NCI-H2171 treated with DMSO at 0.1 percent for 48 hours (cell line): ENCODE data around the gene COG1.

Experiments
- DNase-seq: peaks from one replicate; lab custom pipeline; 2025; lab: John Stamatoyannopoulos, UW

The COG1 gene

DNA sequence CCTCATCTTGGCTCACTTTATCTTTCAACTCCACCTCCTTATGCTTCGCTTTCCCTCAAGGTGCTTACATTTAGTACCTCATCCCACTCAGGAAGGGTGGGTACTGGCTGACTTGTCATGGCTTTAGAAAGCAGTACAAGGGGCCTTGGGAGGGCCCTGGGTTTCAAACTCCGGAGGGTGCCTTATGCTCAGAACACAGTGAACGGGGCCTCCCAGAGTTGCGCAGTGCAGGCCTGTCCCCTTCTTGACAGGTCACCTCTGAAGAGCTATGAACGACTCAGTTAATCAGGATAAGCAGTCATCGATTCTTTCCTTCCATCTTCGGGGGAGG is 6.0 kb downstream of the COG1 start:
- DNase-seq: no peak

DNA sequence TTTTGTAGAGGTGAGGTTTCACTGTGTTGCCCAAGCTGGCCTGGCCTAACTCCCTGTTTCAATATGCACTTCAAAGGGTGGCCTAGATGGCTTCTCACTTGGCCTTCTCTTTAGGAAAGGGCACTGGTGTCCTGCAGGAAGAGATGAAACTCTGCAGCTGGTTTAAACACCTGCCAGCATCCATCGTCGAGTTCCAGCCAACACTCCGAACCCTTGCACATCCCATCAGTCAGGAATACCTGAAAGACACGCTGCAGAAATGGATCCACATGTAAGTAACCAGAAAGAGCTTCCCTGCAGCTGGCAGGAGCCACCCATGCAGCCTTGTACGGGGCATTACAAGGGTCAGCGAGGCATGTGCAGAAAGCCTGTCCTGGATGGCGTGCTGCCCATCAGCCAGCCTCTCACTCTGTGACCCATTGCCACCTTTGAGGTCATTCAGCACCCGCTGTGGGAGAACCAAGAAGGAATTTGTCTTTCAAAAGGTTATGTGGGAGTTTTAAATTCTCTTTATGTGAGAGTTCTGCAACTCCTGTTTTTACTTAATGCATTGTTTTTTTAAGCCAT is 7.0 kb downstream of the COG1 start:
- DNase-seq: no peak

DNA sequence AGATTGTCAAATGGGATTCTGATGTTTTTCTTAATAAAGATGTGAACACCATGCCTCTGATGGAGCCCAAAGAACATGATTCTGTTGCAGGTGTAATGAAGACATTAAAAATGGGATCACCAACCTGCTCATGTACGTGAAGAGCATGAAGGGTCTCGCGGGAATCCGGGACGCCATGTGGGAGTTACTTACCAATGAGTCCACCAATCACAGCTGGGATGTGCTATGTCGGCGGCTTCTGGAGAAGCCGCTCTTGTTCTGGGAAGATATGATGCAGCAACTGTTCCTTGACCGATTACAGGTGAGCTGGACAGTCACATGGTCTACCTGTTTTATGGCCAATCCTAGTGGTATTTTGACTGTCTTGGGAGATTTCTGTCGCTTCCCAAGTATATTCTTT is 7.6 kb downstream of the COG1 start:
- no peak for DNase-seq

DNA sequence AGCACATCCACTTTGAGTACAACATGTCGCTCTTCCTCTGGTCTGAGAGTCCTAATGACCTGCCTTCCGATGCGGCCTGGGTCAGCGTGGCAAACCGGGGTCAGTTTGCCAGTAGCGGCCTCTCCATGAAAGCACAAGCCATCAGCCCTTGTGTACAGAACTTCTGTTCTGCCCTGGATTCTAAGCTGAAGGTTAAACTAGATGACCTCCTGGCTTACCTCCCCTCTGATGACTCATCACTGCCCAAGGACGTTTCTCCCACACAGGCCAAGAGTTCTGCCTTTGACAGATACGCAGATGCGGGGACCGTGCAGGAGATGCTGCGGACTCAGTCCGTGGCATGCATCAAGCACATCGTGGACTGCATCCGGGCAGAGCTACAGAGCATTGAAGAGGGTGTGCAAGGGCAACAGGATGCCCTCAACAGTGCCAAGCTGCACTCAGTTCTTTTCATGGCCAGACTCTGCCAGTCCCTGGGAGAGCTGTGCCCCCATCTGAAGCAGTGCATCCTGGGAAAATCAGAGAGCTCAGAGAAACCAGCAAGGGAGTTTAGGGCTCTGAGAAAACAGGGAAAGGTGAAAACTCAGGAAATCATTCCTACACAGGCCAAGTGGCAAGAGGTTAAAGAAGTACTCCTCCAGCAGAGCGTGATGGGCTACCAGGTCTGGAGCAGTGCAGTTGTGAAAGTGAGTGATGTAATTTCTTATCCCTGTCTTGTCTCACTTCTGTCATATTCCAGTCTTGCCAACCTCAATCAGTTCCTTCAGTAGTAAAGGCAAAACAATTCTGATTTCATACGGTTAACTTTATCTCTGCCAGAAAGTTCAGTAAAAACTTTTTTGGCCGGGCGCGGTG is 8.6 kb downstream of the COG1 start:
- DNase-seq: no peak

DNA sequence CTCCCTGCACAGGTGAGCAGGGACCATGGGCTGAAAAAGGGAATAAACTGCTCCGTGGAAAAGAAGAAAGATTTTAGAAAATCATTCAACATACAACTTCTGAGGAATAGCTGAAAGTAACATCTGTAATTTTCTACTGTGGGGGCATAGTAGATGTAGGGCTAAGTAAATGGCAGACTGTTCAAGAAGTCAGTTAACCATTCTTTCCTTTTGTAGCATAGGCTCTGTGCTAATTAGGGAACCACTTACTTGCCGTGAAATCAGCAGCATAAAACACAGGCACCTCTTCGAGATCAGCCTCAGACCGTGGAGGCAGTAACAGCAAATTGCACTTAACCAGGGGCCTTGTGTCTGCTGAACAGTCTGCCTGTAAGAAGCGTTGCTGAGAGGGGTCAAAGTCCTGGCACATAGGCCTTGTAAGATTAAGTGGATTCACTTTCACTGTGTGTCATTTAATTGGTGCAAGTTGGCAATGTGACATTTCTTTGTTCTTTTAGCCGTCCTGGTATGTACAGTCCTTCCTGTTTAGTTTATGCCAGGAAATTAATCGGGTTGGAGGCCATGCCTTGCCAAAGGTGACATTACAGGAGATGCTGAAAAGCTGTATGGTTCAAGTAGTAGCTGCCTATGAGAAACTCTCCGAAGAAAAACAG is 10.4 kb downstream of the COG1 start:
- DNase-seq: no peak

DNA sequence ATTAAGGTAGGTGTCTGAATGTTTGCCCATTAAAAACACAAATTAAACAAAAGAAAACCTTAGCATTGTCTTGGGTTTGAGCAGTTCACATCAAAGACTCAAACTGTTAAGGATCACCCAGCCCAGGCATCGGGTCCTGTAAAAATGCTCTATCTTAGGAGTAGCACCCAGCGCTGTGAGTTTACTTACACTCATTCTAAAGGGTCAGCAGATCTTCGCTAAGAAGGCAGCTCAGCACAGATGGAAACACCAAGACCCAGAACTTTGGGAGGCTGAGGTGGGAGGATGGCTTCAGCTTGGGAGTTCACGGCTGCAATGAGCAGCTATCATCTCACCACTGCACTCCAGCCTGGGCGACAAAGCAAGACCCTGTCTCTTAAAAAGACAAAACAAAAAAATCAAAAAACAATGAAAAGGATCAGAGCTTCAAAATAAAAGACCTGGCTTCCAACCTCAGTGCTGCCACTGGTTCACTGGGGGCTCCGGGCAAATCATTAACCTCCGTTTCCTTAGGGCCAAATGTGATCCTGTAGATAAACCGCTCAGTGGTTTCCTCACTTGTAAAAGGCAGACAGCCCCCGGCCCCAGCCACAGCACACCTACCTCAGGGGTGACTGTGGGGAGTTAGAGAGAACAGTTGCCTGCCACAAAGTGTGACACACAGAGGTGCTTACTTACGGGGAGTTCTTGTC is 11.1 kb downstream of the COG1 start:
- DNase-seq: no peak

DNA sequence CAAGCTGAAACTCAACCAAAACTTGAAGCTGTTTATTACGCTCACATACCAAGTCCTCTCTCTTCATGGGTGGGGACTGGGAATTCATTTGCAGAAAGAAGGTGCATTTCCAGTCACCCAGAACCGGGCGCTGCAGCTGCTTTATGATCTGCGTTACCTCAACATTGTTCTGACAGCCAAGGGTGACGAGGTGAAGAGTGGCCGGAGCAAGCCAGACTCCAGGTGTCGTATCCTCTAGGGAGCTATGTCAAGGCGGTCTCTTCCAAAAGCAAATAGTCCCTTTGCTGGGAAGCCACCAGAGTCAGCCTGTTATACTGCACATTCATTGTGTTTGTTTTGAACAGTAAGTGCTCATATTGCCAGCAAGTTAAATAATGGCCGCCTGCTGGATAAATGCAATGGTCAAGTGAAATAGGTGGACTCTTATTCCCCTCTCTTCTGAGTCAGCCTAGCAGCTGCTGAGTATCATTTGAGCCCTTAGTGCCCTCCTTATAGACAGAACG is 12.7 kb downstream of the COG1 start:
- DNase-seq: peak; percentile 30

DNA sequence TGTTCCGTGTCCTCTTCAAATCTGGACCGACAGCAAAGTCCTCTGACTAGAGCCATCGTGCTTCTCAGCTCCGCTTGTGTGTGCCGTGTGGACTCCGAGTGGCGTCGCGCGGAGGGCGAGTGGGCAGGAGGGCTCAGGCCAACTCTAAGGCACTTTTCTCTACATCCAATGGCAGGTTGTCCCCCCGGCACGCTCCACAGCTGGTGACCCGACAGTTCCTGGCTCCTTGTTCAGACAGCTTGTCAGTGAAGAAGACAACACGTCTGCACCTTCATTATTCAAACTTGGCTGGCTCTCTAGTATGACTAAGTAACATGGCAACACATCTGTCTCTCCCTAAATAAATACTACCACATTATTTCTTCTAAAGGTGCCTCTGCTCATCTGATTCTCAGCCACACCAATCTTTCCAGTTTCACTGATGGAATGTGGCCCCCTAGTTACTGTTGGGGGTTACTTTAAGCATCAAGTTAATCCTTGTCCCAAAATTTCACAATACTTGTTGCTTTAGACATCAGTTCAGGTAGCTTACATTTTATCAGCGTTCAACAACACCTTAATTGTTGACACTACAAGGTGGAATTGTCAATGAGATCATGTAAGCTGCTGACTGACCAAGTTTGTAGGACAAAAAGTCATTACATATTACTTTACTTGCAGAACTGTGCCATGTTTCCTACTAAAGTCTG is 15.4 kb downstream of the COG1 start:
- DNase-seq: no peak

DNA sequence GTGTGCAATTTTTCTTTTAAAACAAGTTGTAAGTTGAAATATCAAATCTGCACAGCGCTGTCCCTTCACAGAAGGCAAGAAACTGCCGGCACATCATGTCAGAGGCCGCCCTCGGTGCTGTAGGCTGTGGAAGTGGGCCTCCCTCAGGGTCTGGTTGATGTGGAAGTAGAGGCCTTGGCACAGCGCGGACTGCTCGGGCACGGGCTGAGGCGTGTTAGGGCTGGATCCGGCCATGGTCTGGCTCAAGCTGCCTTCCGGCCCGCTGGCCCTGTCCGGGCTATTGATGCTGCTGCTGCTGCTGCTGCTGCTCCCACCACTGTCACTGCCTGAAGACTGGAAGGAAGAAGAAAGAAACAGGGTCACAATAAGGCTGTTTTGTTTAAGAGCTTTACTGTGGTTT is 16.6 kb downstream of the COG1 start:
- no peak for DNase-seq

DNA sequence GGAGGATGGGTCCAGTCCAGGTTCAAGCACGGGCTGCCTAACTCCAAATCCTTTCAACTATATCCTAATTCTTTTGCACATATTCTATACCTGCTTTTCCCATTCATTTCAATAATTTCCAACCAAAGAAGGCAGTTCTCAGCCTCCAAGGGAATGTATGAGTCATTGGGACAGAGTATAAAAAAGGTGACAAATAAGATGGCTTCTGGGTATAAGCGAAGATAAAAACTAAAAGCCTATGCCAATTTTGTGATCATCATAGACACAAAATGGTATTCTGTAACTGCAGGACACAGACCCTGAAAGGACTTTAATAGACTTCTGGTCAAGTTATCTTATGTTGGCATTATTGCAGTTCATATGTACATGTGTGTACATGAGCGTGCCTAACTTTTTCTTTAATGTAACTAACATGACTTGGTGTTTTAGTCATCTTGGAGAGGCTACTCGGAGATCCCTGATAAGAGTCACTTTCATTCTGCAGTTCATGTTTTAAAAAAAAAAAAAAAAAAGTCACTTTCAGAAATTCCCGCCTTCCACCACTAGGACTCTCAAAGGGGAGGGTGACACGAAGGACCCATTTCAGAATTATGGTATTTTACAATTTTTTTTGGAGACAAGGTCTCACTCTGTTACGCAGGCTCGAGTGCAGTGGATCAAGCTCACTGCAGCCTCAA is 17.3 kb downstream of the COG1 start:
- peak; percentile 20 for DNase-seq

DNA sequence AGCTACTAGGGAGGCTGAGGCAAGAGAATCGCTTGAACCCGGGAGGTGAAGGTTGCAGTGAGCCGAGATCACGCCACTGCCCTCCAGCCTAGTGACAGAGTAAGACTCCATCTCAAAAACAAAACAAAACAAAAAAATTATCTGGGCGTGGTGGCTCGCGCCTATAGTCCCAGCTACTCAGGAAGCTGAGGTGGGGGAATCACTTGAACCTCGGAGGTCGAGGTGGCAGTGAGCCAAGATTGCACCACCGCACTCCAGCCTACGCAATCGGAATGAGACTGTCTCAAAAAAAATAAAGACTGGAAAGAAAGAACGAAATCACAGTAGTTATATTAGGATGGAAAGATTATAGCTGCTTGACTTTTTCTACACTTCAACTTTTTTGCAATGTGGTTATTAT is 18.9 kb downstream of the COG1 start:
- DNase-seq: no peak

DNA sequence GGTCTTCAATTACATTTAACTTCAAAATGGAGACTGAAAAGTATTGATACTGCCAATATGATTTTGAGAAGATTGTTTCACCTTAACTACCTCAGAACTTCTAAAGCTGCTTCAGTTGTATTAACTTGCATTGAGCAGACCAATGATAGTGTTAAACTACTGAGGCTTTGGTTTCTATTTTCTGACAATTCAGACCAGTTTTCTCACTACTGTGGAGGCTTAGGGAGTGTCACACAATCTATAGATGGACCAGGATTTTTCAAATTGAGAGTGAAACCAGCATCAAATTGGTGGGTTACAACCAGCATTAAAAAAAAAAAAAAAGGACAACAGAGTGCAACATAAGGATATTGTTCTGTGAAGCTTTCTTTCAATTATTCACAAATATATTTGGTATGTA is 21.2 kb downstream of the COG1 start:
- DNase-seq: no peak

DNA sequence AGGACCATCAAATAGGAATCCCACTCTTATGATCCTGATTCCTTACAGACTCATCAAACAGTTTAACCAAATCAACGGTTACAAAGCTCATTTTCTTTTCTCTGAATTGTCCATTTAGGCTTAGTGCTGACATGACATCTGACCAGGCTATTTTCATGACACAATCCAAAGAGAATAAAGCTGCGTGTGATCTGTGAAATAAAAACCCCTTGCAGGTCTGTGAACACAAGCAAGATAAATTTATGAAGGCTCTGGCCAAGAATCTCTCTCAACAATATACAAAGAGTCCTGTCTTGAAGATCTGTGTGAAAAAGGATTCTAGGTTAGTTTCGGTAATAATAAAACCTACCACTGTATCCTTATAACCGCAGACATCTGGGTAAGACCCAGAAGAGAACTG is 22.0 kb downstream of the COG1 start:
- no peak for DNase-seq

DNA sequence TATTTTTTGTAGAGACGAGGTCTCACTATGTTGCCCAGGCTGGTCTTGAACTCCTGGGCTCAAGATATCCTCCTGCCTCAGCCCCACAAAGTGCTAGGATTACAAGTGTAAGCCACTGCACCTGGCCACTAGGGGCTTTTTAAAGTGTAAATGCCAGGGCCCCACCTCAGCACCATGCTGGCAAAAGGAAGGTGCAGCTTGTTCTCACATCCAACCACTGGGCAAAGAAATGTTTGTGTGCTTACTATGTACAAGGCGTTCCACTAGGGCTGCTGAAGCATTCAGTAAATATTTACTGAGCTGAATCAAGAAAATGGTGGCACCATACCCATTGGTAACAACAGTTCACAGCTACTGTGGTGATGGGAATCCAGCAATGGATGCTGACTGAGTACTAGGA is 22.6 kb downstream of the COG1 start:
- DNase-seq: no peak

DNA sequence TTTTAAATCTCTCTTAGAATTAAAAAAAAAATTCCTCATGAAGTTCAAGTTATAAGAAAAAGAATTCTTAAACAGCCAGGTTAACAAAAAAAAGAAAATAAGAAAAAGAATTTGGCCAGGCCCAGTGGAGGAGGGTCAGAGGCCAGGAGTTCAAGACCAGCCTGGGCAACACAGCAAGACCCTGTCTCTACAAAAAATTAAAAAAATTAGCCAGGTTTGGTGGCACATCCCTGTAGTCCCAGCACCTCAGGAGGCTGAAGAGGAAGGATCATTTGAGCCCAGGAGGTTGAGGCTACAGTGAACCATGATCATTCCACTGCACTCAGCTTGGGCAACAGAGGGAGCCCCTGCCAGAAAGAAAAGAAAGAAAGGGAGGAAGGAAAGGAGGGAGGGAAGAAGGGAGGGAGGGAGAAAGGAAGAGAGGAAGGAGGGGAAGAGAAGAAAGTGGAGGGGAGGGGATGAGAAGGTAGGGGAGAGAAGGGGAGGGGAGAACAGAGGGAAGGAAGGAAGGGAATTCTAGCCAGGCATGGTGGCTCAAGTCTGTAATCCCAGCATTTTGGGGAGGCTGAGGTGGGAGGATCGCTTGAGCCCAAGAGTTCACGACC is 30.9 kb downstream of the COG1 start:
- no peak for DNase-seq

DNA sequence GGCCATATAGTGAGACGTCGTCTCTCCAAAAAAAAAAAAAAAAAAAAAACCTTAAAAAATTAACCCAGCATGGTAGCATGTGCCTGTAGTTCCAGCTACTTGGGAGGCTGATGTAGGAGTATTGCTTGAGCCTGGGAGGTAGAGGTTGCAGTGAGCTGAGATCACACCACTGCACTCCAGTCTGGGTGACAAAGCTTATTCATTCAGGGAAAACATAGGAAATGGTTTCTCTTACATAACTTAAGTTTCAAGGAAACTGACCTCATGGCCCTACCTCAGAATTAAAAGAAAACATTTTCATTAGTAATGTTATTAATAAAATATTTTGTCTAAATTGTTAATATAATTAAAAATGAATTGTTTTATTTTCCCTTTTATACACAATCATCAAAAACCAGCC is 31.4 kb downstream of the COG1 start:
- DNase-seq: no peak

DNA sequence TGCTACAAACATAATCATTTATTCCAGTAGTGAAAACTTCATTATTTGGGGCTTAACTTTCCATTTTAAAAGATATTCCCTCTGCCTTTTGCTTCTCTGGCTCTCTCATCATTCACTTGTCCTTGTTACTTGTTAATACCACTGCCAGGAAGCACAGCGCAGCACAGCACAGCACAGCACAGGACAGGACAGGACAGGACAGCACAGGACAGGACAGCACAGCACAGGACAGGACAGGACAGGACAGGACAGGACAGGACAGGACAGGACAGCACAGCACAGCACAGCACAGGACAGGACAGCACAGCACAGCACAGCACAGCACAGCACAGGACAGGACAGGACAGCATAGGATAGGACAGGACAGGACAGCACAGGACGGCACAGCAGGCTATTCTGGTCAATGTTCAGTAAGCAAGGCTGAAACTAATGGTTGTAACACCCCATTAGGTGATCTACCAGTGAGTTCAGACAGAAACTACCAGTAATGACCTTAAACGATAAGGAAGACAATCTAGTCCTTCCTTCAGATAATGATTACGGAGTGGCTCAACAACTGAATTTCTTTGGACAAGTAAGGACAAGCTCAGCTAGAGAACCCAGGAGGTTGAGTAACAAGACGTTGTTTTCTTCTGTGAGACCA is 31.9 kb downstream of the COG1 start:
- DNase-seq: no peak

DNA sequence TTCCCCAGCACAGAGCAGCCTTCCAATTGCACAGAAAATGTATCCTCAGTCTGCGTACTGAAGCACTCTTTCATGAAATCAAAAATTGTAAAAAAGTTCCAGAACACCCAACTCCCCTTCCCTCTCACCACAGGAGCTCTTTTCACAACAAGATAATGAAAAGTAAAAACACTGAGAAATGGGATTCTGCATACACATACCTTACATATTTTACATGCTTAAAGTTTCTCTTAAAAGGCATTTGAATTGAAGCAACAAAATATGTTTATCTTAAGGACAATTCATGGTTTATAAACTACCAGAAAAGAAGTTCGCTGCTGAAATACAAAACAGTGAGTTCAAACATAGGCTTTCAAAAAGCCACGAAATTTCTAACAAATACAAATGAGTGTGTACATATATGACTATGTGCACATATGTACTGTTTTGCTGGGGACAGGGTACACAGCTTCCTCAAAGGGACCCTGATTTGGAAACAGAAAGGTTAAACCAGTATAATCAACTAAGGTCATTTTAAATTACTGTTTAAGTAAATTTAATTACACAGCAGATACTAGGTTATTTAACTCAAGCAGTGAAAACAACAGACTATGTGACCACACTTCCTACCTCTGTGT is 33.8 kb downstream of the COG1 start:
- no peak for DNase-seq

DNA sequence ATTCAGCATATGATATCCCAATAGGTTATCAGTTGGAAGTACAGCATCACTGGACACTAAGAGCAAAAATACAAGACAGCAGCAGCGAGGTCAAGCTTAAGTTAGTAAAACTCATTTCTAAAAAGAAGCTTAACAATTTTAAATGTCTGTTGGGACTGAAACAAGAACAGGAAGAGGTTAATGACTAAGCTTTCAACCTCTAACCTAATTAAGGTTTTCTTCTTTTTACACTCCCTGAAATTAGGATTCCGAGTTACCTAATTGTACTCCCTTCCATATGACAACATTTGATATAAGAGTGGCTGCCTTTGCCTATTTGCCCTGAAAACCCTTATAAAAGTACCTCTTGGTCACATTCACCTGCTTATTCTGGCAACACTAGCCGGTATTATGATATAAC is 34.5 kb downstream of the COG1 start:
- no peak for DNase-seq

DNA sequence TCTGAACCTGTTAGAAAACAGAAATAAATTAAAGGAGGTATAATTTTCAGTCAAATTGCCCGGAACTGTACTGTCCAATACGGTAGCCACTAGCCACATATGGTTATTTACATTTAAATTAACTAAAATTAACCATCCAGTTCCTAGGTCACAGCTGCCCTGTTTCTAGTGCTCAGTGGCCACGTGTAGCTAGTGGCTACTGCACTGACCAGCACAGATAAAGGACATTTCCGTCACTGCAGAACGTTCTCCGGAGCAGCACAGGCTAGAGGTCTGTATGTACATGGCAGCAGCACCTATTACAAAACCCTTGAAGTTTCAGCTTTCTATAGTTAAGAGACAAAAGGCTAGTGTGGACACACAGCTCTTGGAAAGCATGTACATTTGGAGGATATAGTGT is 35.1 kb downstream of the COG1 start:
- DNase-seq: no peak
